T-cell (primary cell): ENCODE measurements around the gene APOL1. TPM values are rescaled to one million over a fixed set of nuclear protein-coding genes. Genes with fewer than 3 reads are reported as not detected.
"Not testable (repeated sequence)": the region's sequence is repeated elsewhere in the genome, so short reads cannot be mapped to it uniquely, and the experiment has no call there.

Experiments used
- ATAC-seq, 4 experiments: fragments of 200-7000 bp in 3 of 4; fragments of 150-1000 bp in 1 of 4; cut with Tn5 transposase; replicated peaks in 1 of 4; 1 replicate in 3 of 4; 2 replicates in 1 of 4; pipeline ENCODE4 v1.10.0; 2021; ENCODE audit warnings: moderate library complexity in 3 of 4, mild to moderate bottlenecking in 2 of 4, moderate number of reproducible peaks in 1 of 4
- CTCF ChIA-PET, 2 donors: fragments of 300-600 bp; sonication (Branson Sonifier 250); formaldehyde crosslinking; loops; one replicate each; lab custom pipeline; 2022; ENCODE audit warnings: antibody characterized with exemption in 2 of 2; lab: Charles Lee
- POLR2A ChIA-PET, 2 donors: fragments of 300-600 bp; sonication (Branson Sonifier 250); formaldehyde crosslinking; loops; one replicate each; lab custom pipeline; 2022; ENCODE audit warnings: antibody characterized with exemption in 2 of 2; lab: Charles Lee
- DNase-seq, 35 experiments: peaks; one replicate each; pipeline versions ENCODE4 v3.0.0 to v3.0.0-alpha.2; 2013 to 2023
- H3K27ac ChIP-seq: one replicate; pipeline ENCODE4 v1.5.1; 2013; ENCODE audit warnings: low read length
- H3K27me3 ChIP-seq, 2 experiments: replicated peaks in 1 of 2; 1 replicate in 1 of 2; 2 replicates in 1 of 2; pipeline versions ENCODE4 v1.6.1 to v1.7.0; 2013; ENCODE audit warnings: low read length in 1 of 2, mixed read lengths in 1 of 2; ENCODE audit not compliant: control insufficient read depth in 2 of 2, insufficient read depth in 2 of 2; ENCODE audit errors: extremely low read depth in 1 of 2
- H3K36me3 ChIP-seq, 2 donors: 1 replicate in 1 of 2; 2 replicates in 1 of 2; pipeline versions ENCODE4 v1.6.1 to v1.7.0; 2013; ENCODE audit warnings: low read length in 1 of 2; ENCODE audit not compliant: control insufficient read depth in 2 of 2, insufficient read depth in 1 of 2; ENCODE audit errors: extremely low read depth in 1 of 2
- H3K4me1 ChIP-seq, 2 experiments: 1 replicate in 1 of 2; 2 replicates in 1 of 2; pipeline versions ENCODE4 v1.6.1 to v1.7.0; 2013; ENCODE audit warnings: low read length in 2 of 2, mixed read lengths in 1 of 2; ENCODE audit not compliant: insufficient read depth in 2 of 2, control insufficient read depth in 1 of 2; ENCODE audit errors: extremely low read depth in 1 of 2
- H3K4me3 ChIP-seq, 2 donors: 1 replicate in 1 of 2; 2 replicates in 1 of 2; pipeline versions ENCODE4 v1.5.1 to v1.7.0; 2013; ENCODE audit warnings: mild to moderate bottlenecking in 2 of 2, low read length in 1 of 2, moderate library complexity in 1 of 2; ENCODE audit not compliant: control insufficient read depth in 1 of 2; ENCODE audit errors: extremely low read depth in 1 of 2
- H3K9me3 ChIP-seq: 2 replicates; pipeline ENCODE4 v1.7.0; 2013
- H3K27ac Mint-ChIP-seq, 2 donors: one replicate each; pipeline ENCODE4 v1.8.0; 2020 to 2021; ENCODE audit warnings: mild to moderate bottlenecking in 2 of 2, mixed read lengths in 2 of 2
- H3K27me3 Mint-ChIP-seq, 2 donors: one replicate each; pipeline ENCODE4 v1.8.0; 2021 to 2022; ENCODE audit warnings: mixed read lengths in 2 of 2
- H3K36me3 Mint-ChIP-seq: one replicate; pipeline ENCODE4 v1.8.0; 2021; ENCODE audit warnings: mixed read lengths
- H3K4me1 Mint-ChIP-seq, 3 donors: one replicate each; pipeline ENCODE4 v1.8.0; 2020 to 2022; ENCODE audit warnings: mixed read lengths in 3 of 3, mild to moderate bottlenecking in 1 of 3
- H3K4me3 Mint-ChIP-seq, 3 donors: one replicate each; pipeline ENCODE4 v1.8.0; 2020 to 2022; ENCODE audit warnings: mild to moderate bottlenecking in 3 of 3, mixed read lengths in 3 of 3, moderate library complexity in 3 of 3
- H3K9me3 Mint-ChIP-seq, 3 donors: one replicate each; pipeline ENCODE4 v1.8.0; 2020 to 2022; ENCODE audit warnings: mixed read lengths in 3 of 3
- WGBS: methylation state at CpG from one replicate; pipeline ENCODE4 v1.1.5; 2013; ENCODE audit warnings: missing lambda C conversion rate; ENCODE audit not compliant: insufficient coverage; 5-methylcytosine and 5-hydroxymethylcytosine counted together
- total RNA-seq, 35 experiments: library from RNA in 6 of 35; stranded (reverse) in 6 of 35; fragments of 120-200 nt in 1 of 35; gene quantifications; one replicate each; pipeline versions ENCODE4 v1.2.1 to v1.2.4 and lab custom pipeline; 2013 to 2026

APOL1 gene
- total RNA-seq, 5 donors from 2014 or later (not counting 1 experiment from before 2014, with no cell fraction given): 15.7 to 29.5 (median 19.8) TPM

GRCh38 chr22:36244522-36245391 lies 8.2 kb upstream of the APOL1 start:
- DNase-seq (peak in 1 of 35 experiments; percentile 12), ATAC-seq (no peak)
- Histone ChIP-seq H3K27me3 (no peaks in the 10 kb centered on the region), H3K4me1 (peaks cover 0 to 5% of the 10 kb centered on the region in 2 experiments), H3K27ac (no peak overlapping the region), H3K36me3 (no peaks in the 10 kb centered on the region), H3K4me3 (no peak overlapping the region), H3K9me3 (no peaks in the 10 kb centered on the region)
- ChIA-PET POLR2A (no interaction called here), CTCF (no interaction called here)
- H3K36me3 Mint-ChIP-seq: no peaks in the 10 kb centered on the region
- peak overlapping the region in 1 of 3 donors; percentile 4 for H3K4me3 Mint-ChIP-seq
- H3K4me1 Mint-ChIP-seq: peaks cover 6 to 7% (median 7%) of the 10 kb centered on the region in 3 donors
- 76% methylated on average over 3 of the region's 5 CpGs for WGBS
- peaks cover 0 to 5% (median 0%) of the 10 kb centered on the region in 3 donors for H3K9me3 Mint-ChIP-seq
- no peak overlapping the region for H3K27ac Mint-ChIP-seq
- H3K27me3 Mint-ChIP-seq: no peaks in the 10 kb centered on the region

- Histone ChIP-seq H3K27me3 (no peaks in the 10 kb centered on the region), H3K4me3 (no peak overlapping the region), H3K36me3 (no peaks in the 10 kb centered on the region), H3K27ac (no peak overlapping the region), H3K4me1 (no peaks in the 10 kb centered on the region), H3K9me3 (no peaks in the 10 kb centered on the region)
- Mint-ChIP-seq H3K4me1 (no peaks in the 10 kb centered on the region), H3K27ac (no peak overlapping the region), H3K9me3 (peaks cover 0 to 5% (median 0%) of the 10 kb centered on the region in 3 donors), H3K27me3 (no peaks in the 10 kb centered on the region), H3K36me3 (no peaks in the 10 kb centered on the region), H3K4me3 (no peak overlapping the region)
- ATAC-seq (no peak), DNase-seq (peak in 1 of 35 experiments; percentile 9)
- ChIA-PET CTCF (no interaction called here), POLR2A (no interaction called here)
- WGBS: no CpG with 5 or more reads among the region's 4 CpGs
Measured at GRCh38 chr22:36245805-36246356, 7.1 kb upstream of the APOL1 start.

GRCh38 chr22:36246718-36247117 lies 6.2 kb upstream of the APOL1 start:
- Histone ChIP-seq H3K9me3 (no peaks in the 10 kb centered on the region), H3K27me3 (no peaks in the 10 kb centered on the region), H3K36me3 (no peaks in the 10 kb centered on the region), H3K27ac (no peak overlapping the region), H3K4me3 (no peak overlapping the region), H3K4me1 (no peaks in the 10 kb centered on the region)
- H3K36me3 Mint-ChIP-seq: no peaks in the 10 kb centered on the region
- peaks cover 0 to 5% (median 0%) of the 10 kb centered on the region in 3 donors for H3K9me3 Mint-ChIP-seq
- no peak for DNase-seq
- H3K27ac Mint-ChIP-seq: peak overlapping the region in 1 of 2 donors; percentile 32
- WGBS: 89% methylated on average over 3 of the region's 3 CpGs
- no peaks in the 10 kb centered on the region for H3K27me3 Mint-ChIP-seq
- no peak for ATAC-seq
- H3K4me3 Mint-ChIP-seq: no peak overlapping the region
- ChIA-PET POLR2A (no interaction called here), CTCF (no interaction called here)
- peaks cover 0 to under 1% (median 0%) of the 10 kb centered on the region in 3 donors for H3K4me1 Mint-ChIP-seq

- Mint-ChIP-seq H3K4me3 (no peak overlapping the region), H3K36me3 (no peaks in the 10 kb centered on the region), H3K27me3 (no peaks in the 10 kb centered on the region), H3K4me1 (peaks cover 6 to 11% (median 7%) of the 10 kb centered on the region in 3 donors), H3K9me3 (no peaks in the 10 kb centered on the region), H3K27ac (no peak overlapping the region)
- Histone ChIP-seq H3K36me3 (no peaks in the 10 kb centered on the region), H3K4me3 (no peak overlapping the region), H3K27ac (no peak overlapping the region), H3K4me1 (peaks cover 0 to 10% of the 10 kb centered on the region in 2 experiments), H3K9me3 (no peaks in the 10 kb centered on the region), H3K27me3 (no peaks in the 10 kb centered on the region)
- ChIA-PET POLR2A (no interaction called here), CTCF (no interaction called here)
- DNase-seq (no peak), ATAC-seq (no peak)
- WGBS: no CpG with 5 or more reads among the region's 5 CpGs
Measured at GRCh38 chr22:36247955-36248354, 5.0 kb upstream of the APOL1 start.

GRCh38 chr22:36249160-36249559 lies 3.8 kb upstream of the APOL1 start:
- Histone ChIP-seq H3K27ac (no peak overlapping the region), H3K4me1 (peaks cover 7 to 20% of the 10 kb centered on the region in 2 experiments), H3K36me3 (no peaks in the 10 kb centered on the region), H3K9me3 (no peaks in the 10 kb centered on the region), H3K27me3 (no peaks in the 10 kb centered on the region), H3K4me3 (no peak overlapping the region)
- H3K27ac Mint-ChIP-seq: no peak overlapping the region
- no peaks in the 10 kb centered on the region for H3K36me3 Mint-ChIP-seq
- ATAC-seq: no peak
- CTCF ChIA-PET: no interaction called here
- no peaks in the 10 kb centered on the region for H3K9me3 Mint-ChIP-seq
- H3K27me3 Mint-ChIP-seq: no peaks in the 10 kb centered on the region
- POLR2A ChIA-PET: no interaction called here
- peaks cover 18 to 23% (median 19%) of the 10 kb centered on the region in 3 donors for H3K4me1 Mint-ChIP-seq
- H3K4me3 Mint-ChIP-seq: no peak overlapping the region
- DNase-seq: no peak
- WGBS: no CpG with 5 or more reads among the region's 2 CpGs

GRCh38 chr22:36250292-36250960 lies 2.5 kb upstream of the APOL1 start:
- peaks cover 27 to 36% (median 27%) of the 10 kb centered on the region in 3 donors for H3K4me1 Mint-ChIP-seq
- DNase-seq: peak in 1 of 35 experiments; percentile 5
- H3K27me3 Mint-ChIP-seq, H3K27ac ChIP-seq, H3K9me3 ChIP-seq, H3K4me3 Mint-ChIP-seq, CTCF ChIA-PET, H3K9me3 Mint-ChIP-seq, ATAC-seq, H3K36me3 ChIP-seq, H3K27me3 ChIP-seq, H3K4me3 ChIP-seq, H3K36me3 Mint-ChIP-seq, H3K27ac Mint-ChIP-seq, POLR2A ChIA-PET: not testable (repeated sequence)
- 92% methylated on average over 11 of the region's 24 CpGs for WGBS
- H3K4me1 ChIP-seq: peaks cover 7 to 33% of the 10 kb centered on the region in 2 experiments
